Activated gamma-delta T cell treated with anti-CD3 and anti-CD28 coated beads, Interleukin-2, amount 50 U/mL, for 16 hours (primary cell): ENCODE data around the gene PLG.
A peak's percentile ranks its signal among the peaks of the same experiment; 100 is the strongest.
"Not testable (repeated sequence)": the region's sequence is repeated elsewhere in the genome, so short reads cannot be mapped to it uniquely, and the experiment has no call there.

ENCODE experiments used
- DNase-seq: peaks from one replicate; pipeline ENCODE4 v3.0.0-alpha.2; 2020; ENCODE audit warnings: low read depth

The PLG gene

DNA sequence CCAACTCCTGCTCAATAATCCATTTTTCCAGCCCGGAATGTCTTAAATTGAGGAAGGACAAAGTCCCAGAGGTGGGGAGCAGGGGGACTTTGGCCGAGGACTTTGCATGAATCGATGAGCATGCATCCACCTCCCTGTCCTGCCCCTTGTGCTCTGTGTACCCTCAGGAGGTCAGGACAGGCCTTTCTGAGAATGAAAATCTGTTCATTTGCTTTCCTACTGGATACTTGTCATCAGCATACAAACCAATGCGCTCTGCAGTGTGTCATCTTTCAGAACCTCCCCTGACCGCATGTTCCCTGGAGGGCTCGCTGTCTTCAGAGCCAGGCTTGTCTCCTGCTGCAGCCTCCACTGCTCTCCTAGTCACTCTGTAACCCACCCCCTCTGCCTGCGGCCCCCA, 2.6 kb downstream of the PLG start:
- DNase-seq = not testable (repeated sequence)

DNA sequence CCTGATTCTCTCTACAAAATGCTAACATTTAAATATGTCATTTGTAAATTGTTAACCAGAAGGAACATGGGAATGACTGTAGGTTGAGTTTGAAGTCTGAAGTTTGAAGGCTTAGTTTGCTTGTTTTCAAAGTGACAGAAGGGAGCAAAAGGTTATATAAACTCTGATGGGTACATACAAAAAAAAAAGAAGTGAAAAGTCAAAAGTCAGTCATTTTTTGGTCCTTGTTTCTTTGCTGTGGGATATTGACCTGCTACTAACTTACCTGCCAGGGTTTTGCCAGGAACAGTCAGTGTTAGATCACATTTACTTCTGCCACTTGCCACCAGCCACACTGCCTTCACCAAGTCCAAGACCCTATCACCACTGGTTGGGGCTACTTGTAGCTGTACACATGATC, 6.9 kb downstream of the PLG start:
- not testable (repeated sequence) for DNase-seq

DNA sequence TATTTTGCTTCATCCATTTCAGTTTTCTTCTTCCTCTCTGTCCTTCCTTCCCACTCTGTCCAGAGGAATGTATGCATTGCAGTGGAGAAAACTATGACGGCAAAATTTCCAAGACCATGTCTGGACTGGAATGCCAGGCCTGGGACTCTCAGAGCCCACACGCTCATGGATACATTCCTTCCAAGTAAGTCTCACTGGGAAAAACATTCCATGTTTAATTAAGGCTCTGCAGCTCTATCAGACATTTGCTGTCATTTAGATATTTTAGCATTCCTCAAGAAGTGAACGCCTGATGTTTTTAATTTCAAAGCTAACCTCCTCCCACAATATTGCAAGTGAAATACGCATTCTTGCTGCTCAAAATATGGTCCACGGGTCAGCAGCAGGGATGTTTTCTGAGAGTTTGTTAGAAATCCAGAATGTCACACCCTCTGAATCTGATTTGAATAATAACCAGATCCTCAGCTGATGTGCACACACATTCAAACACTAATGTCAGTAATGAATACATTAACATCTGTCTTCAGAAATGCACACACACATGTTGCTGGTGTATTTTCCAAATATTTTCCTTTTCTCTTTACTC, 12.8 kb downstream of the PLG start:
- DNase-seq = no peak

DNA sequence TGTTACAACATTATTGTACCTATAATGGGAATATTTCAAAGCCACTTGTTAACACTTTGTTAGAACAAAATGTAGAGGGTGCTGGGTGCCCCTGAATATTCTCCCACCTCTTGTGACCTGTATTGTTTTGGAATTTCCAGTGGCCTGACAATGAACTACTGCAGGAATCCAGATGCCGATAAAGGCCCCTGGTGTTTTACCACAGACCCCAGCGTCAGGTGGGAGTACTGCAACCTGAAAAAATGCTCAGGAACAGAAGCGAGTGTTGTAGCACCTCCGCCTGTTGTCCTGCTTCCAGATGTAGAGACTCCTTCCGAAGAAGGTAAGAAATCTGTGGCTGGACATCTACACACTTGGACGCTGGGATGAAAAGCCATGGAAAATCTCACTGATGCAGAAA, 28.9 kb downstream of the PLG start:
- DNase-seq = no peak

DNA sequence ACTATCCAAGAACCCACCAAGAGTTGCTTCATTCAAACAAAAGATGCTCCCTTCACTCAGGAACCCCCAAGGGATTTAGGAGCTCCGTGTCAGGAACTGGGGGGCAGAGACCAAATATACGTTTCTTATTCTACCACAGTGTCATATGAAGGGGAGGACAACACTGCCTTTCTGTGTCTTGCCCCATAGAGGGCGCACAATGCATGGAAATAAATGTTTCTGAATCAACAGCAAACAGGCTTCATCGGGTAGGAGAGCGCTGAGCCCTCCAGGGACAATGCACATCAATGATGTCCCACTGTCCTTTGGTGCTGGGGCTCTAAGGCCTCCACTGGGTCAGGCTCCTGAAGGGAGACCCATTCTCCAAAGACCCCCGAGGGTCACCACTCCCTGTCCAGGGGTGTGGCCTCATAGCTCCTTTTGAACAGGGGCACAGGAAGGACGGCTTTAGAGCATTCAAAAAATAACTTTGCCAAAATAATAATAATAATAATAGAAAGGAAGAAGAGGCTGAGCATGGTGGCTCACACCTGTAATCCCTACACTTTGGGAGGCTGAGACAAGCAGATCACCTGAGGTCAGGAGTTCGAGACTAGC, 31.1 kb downstream of the PLG start:
- DNase-seq = no peak

DNA sequence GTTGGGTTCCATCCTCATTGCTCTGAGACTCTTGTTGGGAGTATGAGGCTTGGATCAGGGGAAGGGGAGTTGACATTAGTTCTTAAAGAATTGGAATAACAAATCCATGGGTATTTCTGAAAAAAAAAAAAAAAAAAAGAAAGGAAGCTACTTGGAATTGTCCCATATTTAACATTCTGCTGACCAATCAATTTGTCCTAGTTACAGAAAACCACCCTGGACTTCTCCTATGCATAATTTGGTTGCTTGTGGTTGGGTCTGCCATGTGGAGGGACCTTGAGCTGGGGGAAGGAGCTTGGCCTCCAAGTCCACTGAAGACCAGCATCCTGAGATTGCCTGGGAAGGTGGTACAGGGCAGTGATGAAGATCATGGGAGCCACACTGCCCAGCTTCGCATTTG, 32.6 kb downstream of the PLG start:
- no peak for DNase-seq

DNA sequence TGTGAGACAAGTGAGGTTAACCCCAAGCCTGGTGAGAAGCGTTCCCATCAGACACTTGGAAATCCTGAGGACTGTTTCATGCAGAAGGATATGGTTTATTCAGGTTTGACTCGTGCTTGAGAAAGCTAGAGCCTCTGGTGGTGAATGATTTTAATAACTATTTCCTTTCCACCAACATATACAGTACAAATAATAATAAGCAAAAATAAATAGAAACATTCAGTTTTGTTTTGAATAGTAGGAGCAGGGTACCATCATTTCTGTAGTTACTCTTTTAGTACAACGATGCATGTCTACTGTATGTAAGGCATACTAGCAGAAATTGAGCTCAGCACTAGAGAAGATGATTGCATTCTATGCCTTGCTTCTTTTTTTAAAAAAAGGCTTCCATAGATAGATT, 33.5 kb downstream of the PLG start:
- no peak for DNase-seq

DNA sequence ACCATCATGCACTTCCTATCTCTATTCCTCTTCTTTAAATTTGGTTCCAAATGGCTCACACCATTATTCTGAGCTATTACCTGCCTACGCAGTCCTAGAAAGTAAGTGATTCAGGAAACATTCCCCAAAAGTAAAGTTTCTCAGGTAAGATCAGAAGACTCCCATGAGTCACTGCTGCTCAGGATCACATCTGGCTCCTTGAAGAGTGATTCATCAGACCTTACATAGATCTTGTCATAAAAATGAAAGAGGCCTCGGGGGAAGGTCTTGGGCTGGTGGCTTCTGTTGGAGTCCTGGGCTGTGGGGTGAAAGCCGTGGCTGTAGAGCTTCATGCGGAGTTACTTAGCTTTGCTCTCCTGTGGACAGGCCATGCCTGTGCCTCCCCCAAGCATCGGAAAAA, 35.9 kb downstream of the PLG start:
- no peak for DNase-seq

DNA sequence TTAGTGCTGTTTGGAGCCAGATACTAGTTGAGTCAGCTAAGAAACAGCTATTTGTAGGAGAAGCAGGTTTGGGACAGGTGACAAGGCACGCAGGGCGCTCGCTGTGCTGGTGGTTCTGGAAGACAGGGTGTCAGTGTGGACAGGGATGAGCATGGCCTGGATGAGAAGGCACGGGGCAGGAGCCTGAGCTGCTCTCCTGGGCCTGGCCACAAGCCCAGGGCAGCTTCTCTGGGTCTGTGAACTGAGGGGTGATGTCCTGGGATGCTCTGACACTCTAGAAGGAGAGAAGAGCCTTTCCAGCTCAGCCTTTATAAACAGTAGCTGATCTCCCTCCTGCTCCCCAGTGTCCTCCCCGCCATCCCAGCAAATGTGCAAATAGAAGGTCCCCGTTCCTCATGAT, 37.9 kb downstream of the PLG start:
- DNase-seq = no peak

DNA sequence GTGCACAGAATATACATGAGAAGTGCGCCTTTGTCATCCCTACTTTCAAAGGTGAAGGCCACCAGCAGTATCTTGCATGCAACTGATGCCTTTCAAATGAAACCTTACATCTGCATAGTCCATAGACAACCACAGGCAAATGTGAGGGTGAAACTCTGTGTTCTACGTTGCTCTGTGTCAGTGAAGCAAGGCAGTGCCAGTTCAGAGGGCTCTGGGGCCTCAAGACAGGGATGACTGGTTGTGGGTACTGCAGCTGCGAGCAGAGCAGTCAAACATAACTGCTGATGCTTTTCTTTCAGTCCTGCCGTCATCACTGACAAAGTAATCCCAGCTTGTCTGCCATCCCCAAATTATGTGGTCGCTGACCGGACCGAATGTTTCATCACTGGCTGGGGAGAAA, 39.0 kb downstream of the PLG start:
- not testable (repeated sequence) for DNase-seq

DNA sequence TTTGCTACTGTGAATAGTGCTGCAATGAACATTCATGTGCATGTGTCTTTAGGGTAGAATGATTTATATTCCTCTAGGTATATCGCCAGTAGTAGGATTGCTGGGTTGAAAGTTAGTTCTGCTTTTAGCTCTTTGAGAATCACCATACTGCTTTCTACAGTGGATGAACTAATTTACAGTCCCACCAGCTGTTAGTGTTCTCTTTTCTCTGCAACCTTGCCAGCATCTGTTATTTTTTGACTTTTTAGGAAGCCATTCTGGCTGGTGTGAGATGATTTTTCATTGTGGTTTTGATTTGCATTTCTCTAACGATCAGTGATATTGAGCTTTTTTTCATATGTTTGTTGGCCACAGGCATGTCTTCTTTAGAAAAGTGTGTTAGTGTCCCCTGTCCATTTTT, 40.0 kb downstream of the PLG start:
- DNase-seq = no peak

DNA sequence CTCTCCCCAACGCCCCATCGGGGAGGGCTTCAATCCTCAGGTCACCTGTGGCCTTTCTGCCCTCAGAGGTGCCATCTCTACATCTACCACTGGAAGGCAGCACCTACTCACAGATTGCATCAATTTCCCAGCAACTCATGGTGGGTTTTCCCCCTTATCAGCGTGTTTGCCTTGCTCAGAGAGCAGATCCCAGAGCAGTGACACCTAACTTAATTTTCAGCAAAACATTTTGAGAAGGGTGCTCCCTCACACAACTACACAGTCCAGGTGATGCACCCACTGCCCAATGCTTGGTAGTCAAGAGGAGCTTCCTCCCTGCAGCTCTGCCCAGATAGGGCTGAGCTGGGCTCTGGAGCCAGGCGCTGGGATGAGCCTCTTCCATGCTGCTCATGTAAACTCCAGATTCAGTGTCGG, 48.2 kb downstream of the PLG start:
- DNase-seq = no peak

DNA sequence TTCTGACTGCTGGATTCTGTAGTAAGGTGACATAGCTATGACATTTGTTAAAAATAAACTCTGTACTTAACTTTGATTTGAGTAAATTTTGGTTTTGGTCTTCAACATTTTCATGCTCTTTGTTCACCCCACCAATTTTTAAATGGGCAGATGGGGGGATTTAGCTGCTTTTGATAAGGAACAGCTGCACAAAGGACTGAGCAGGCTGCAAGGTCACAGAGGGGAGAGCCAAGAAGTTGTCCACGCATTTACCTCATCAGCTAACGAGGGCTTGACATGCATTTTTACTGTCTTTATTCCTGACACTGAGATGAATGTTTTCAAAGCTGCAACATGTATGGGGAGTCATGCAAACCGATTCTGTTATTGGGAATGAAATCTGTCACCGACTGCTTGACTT, 51.2 kb downstream of the PLG start:
- not testable (repeated sequence) for DNase-seq

DNA sequence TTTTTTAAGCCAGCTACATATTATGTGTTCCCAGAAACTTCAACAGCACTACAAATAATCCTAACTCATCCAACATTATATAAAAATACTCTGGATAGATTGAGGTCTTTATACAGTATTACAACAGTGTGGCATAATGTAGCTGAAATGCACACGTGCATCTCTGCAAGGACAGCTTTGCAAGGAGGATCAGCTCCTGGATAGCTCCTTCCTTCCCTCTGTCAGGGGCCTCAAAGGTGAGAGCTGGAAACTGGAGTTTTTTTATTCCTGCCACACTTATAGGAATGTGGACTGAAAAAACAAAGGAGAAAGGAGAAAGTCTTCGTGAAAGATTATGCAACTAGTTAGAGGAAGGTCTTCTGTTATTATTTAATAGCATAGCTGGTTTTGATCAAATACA, 53.1 kb downstream of the PLG start:
- DNase-seq = no peak

DNA sequence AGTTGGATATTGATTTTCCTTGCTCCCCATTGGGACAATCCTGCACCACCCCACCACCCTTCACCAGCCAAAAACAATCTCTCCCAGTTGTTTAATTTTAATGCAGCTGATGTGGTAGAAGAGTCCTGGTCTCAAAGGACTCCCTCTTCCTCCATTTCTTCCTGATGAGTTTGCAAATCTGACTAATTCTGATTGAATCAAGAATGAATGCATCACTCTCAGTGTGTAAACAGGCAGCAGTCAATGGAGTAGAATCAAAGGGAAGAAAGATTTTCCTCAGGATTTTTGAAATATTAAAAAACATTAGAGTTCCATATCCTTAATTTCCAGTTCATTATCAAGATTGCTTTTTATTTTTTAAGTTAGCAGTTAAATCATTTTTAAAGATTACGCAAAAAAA, 54.0 kb downstream of the PLG start:
- DNase-seq = no peak

DNA sequence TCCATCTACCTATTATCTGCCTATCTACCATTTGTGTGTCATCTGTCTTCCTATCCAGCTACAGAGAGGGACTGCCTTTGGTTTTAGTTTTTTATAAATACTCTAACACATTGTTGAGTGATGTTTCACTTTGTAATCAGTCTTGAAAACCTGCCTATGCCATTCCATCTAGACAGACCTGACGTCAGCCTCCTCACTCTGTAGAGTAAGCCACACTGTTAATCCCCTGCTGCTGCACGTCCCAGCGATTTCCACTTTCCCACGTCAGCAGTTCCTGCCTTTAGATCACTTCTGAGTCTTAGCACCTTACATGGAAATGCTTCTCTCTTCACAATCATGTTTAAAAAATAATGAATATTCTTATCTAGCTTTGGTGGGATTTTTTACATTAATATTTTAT, 54.8 kb downstream of the PLG start:
- DNase-seq = no peak

DNA sequence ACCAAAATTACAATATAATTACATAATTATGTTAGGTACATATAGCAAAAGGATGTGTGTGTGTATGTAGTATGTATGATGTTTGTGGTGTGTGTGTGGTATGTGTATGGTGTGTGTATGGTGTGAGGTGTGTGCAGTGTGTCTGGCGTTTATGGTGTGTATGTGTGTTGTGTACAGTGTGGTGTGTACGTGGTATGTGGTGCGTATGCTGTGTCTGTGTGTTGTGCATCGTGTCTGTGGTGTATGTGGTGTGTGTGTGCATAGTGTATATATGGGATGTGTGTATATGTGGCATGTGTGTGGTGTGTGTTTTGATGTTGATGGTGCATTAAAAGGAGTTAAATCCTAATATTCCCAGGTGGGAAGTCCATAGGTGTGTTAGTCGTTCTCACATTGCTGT, 62.8 kb downstream of the PLG start:
- no peak for DNase-seq

DNA sequence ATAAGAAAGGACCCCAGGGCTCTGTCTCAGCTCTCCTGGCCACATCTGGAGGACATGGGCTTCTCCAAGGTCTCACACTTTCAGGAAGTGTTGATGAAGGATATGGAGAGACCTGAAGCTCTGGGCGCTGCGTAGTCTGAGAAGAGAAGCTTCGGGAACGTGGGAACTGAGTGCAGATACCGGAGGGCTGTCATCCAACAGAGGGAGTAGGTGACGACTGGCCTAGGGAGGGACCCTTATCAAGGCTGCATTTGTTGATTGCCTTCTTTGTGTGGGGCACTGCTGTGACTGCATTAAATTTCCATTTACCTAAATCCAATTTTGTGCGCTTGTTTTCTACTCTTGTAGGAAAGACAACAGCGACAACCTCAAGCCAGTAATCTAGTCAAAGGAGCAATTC, 63.4 kb downstream of the PLG start:
- DNase-seq = no peak

DNA sequence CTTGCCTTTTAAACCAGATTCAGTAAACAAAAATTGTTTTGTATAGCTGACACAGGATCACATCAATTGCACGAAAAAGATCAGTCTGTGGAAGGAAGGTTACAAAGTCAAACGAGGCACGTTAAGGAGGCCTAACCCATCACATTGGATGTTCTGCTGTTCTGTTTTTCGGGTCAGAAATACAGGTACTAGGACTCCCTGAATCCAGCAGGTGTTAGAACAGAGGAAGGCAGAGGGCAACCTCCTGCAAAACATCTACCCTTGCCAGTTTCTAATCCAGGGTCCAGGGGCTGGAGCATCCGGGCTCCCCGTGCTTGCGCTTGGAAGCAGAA, 64.6 kb downstream of the PLG start:
- no peak for DNase-seq

DNA sequence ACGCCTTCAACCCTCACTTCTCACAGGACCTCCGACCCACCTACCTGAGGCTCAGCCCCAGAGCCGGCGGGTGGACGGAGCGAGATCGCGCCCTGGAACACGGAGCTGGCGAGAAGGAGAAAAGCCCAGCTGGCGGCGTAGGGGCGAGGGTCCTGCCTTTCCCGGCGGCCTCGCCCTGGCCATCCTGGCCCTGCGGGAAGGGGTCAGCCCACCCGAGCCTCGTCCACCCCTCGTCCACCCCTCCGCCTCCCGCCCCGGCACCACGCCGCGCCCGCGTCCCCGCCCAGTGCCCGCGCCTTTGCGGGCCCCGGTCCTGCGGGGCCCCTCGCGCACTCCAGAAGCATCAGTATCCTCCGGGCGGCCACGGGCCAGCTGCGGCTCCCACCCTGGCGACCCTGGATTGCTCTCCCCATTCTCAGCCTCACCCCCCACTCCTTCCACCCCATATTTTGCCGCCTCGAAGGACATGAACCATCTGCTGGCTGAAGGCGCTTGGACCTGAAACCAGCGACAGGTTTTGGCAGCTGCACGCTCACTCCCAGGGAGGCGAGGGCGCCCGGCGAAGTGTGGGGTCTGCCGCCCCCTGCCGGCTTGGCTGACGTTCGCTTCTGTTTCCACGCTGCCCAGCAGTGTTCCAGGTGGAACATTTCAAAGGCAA, 65.1 kb downstream of the PLG start:
- DNase-seq = peak; percentile 2

DNA sequence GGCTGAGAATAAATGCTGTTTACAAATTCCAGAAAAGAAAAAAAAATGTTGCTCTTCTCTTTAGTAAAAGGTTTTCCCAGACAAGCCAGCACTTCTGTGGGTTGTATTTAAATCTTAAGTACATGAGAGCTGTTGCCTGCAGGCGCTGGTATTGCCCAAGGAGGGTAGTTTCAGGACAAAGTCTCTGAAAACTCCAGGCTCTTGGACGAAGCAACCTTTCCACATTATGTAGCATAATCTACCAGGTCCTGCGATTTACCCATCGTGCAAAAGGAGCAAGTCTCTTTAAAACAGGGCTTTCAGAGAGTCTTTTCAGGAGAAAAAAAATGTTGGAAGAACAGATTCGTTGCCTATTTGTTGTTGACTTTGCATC, 65.6 kb downstream of the PLG start:
- no peak for DNase-seq

DNA sequence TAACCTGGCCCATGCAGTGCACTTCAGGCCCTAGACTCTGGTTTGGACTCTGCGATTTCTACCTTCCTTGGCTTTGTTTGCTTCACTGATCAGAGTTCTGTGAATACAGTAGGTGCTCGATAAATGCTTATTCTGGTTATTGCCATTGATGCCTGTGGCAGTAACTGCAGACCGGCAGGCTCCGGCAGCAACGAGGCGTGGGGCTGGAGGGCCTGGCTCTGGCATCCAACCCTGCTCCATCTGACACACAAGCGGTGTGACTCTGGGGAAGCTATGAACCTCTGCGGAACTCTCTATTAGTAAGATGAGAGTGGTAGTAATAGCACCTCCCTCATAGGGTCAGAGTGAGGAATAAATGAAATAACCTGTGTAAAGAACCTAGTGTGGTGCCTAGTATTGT, 66.1 kb downstream of the PLG start:
- DNase-seq = no peak

DNA sequence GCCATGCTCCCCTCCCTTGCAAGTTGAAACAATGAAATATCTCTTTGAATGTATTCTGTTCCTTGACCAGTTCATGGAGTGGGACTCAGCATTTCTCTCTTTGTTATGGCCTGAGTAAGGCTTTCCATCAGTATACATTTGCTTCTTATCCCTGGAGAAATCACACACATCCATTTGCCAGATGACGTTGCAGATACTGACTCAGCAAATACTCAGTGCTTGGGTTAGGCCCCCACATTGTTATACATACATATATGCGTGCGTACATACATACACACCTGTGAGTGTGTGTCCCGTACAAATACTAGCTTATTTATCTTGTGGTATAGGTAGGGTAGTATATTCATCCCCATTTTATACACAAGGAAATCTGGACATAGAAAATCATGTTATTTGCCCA, 72.4 kb downstream of the PLG start:
- no peak for DNase-seq
